Measurements from ENCODE around the gene MYL3.
A peak's percentile ranks its signal among the peaks of the same experiment; 100 is the strongest.

Gene MYL3

DNA sequence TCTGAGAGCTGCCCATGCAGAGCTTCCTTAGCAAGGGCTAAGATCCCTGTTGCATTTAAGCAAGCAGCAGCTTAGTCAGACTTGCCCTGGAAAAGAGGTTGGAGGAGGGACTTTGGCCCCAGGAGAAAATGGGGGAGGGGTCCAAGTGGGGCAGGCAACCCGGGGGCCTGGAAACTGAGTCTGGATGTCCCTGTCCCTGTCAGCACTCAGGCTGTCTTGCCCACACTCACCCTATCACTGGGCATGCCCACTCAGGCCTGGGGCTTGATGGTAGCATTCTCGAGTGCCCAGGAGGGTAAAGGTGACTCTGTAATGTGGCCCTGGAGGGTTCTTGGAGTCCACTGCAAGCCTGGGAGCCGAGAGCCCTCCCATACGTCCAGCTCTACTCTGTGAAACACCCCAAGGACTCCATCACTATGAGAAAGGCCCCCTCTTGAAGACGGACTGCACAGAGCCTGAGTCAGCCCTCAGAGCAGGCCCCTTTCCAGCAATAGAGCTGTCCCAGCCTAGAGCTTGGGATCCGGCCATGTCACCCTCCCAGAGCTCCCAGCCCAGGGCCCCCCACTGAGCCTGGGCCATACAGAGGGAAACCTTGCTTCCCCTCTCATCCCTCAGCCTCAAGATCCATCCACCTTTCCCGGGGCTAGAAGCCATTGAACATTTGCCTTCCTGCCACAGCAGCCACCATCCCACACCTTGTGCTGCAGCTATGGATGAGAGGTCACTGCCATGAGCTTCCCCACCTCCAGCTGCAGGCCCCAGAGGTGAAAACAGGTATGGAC lies 13.4 kb downstream of the MYL3 start:
- DNase-seq (ENCODE audit: low read depth) = no peak

DNA sequence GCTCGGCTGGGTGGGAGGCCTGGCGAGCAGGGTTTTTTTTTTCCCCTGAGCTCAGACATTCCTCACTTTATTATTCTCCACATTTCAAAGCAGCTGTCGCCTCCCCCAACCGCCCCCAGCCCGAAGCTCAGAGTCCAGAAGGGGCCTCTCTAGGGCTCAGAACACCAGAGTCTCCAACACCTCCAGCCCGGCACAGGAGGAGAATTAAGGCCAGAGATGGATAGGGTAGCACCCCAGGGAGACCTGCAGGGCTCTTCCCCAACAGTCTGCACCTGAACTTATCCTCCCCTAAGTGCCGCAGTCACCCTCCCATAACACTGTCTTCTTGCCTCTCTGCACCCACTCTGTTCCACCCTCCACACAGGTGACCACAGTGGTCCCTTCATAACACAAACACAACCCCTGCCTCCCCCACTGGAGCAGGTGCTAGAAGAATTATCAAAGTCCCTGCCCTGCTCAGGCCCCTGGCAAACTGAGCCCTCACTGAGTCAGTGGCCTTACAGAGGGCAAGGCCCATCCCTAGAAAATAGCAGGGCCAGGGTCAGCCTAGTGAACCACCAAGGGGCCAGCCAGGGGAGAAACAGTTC lies 14.1 kb downstream of the MYL3 start:
- no peak for DNase-seq (ENCODE audit: low read depth)

DNA sequence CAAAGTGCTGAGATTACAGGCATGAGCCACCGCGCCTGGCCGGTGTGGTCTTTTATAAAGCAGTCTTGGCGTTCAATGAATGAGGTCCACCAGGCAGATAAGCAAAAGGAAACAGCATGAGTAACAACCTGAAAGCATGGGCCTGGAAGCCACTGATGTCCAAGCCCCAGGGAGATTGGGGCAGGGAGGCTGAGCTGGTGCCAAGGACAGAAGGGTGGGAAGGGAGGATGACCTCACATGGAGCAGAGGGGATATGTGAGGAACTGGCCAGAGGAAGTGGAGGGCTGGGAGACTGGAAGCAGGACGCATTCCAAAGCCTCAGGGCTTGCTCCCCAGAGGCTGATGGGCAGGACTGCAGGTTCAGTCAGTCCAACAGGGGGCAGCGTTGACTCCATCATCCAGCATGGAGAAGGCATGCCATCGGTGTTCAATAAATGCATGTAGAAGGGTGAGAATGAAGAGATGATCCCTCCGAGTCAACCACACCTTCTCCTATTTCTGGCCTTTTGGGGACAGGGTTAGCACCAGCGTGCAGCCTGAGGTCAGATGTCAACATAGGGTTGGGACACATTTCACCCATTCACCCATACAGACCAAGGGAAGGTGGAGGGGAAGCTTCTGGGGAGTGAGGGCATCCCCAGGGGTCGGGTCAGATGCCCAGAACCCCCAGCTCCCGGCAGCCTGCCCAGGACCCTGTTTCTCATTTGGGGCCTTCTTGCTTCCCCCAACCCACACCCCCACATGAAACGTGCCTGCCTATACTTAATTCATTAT lies 14.8 kb downstream of the MYL3 start:
- DNase-seq (ENCODE audit: low read depth) = no peak

DNA sequence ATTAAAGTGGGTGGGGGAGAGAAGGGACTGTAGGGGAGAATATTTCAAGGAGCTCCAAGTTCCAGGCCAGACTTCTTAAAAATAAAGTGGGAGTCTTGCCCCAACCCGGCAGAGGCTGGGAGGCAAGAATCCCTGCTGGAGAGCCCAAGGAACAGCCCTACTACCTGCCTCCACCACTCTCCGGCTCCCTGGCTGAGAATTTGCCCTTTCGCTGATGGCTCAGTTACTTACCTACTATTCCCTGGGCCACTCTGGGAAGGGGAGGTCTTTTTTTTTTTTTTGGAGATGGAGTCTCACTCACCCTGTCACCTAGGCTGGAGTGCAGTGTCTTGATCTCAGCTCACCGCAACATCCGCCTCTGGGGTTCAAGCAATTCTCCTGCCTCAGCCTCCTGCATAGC lies 15.5 kb downstream of the MYL3 start:
- no peak for DNase-seq (ENCODE audit: low read depth)

DNA sequence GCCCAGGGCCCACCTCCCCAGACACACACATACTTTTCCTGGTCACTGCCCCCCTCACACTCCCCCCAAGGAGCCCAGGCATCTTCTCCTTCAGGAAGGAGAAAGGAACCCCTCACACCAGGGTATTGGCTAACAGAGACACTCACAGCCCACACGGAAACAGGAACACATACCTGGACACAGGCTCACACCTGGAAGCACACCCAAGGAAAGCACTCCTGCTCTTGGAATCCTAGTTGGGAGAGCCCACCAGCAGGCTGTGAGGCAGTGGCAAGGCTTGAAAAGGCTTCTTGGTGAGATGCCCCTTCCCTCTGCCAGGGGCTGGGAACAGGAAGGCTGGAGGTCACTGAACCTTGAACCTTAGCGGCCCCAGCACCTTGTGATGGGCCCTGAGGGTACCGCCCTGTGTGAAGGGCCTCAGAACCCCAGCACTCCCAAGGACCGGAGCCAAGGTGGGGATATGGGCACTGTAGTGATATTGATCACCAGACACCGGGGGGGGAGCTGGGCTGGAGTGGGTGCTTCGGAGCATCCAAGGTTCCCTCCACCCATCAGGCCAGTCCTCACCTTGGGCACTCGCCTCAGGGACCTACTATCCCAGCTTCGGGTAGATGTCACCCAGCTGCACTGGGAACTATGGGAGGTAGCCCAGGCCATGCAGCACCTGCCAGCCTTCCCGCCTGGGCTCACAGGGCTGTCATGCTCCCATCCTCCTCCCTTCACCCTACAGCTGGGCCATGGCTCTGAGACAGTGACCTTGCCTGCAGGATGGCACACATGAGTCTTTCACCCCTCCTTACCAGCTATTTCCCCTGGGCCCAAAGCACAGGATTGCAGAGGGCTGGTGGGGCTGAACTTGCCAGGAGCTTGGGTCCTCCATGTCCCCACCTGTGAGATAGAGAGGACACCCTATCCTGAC lies 16.4 kb downstream of the MYL3 start:
- DNase-seq (ENCODE audit: low read depth) = no peak

DNA sequence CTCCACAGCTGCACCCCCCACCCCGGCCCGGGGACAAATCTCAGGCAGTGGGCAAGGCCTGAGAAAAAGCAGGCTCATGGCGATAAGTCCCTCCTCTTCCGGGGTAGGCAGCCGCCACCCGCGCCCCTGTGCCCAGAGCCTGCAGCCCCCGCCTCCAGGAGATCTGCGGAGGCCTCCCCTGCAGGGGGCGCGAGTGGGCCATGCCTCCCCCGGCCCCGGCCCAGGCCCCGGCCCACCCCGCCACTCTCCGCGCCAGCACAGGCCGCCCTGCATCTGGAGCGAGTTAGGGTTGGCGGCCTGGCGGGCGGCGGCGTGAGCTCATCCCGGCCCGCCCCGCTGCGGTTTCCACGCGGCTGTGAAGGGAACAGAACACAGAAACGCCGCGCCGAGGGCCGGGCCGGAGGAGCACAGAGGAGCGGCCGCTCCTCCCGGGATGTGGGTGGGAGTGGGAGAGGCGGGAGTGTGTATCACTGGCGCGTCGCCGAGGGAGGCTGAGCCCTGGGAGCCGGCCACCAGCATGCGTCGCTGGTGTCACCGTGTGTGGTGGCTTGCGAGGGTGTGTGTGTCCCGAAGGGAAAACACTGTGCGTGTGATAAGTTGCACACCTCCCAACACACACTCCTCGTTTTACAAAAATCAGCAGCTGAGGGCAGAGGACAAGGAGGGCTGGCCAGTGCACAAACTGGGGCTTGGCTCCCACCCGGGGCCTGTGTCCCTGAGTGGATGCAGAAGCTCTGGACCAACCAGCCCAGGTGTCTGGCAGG lies 17.2 kb downstream of the MYL3 start:
- DNase-seq (ENCODE audit: low read depth) = peak; percentile 60

DNA sequence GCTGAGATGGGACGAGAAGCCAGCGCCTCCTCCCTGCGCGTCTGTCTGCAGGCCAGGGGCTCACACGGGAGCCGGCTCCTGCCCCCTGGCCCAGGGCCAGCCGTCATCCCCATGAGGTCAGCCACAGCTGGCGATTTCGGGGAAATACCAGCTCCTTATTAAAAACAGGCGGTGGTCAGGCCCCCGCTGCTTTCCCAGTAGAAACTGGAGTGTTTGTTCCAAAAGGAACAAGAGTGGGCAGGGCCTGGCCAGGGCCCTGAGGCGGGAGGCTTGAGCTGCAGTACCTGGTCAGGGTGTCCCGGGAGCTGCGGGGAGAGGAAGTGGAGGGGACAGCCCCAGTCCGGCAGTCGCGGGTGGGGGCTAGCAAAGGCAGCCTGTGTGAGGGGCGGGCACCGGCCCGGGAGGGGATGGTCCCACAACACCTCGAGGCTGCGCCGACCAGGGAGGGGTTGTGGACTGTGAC lies 17.8 kb downstream of the MYL3 start:
- no peak for DNase-seq (ENCODE audit: low read depth)

DNA sequence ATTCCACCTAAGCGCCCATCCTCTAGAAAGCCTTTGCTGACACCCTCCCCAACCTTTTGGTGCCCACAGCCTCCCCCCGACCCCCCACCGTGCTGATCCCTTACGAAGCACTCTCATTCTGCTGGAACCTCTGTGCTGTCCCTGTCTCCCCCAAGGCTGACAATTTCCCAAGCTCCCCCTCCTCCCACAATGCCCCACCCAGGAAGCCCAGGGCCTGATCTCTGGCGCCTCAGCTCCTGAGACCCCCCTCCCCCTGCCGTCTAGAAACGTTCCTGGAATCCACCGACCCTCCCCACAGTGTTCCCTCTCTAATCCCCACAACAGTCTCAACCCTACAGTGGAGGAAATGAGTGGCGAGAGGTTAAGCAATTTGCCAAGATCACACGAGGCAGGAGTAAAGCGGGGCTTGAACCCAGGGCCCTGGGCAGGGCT lies 18.3 kb downstream of the MYL3 start:
- no peak for DNase-seq (ENCODE audit: low read depth)

DNA sequence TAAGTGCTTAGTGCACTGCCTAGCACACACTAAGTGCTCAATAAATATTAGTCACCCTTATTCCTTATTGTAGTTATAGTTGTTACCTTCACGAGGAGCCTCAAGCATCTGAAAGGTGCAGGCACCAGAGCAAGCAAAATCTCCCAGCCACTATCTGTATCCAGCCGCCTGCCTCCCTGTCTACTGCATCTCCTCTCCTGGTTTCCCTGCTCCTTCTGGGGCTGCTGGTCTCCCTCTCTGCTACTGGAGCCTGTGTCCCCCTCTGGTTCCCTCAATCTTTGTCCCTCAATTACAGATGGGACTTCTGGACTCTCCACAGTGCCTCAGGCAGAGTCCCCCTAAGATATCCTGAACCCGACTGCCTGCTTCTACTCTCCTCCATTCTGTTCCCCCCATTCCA lies 18.8 kb downstream of the MYL3 start:
- no peak for DNase-seq (ENCODE audit: low read depth)

DNA sequence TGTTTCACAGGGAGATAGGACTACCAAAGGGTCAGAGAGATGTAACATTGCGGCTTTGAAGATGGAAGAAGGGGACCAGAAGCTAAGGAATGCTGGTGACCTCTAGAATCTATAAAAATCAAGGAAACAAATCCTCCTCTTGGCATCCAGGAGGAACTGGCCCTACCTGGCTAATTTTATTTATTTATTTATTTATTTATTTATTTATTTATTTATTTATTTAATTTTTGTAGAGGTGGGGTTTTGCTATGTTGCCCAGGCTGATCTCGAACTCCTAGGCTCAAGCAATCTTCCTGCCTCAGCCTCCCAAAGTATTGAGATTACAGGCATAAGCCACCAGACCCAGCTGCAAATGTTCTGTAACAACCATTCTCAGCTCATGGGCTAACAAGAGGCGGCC lies 19.7 kb downstream of the MYL3 start:
- no peak for DNase-seq (ENCODE audit: low read depth)

DNA sequence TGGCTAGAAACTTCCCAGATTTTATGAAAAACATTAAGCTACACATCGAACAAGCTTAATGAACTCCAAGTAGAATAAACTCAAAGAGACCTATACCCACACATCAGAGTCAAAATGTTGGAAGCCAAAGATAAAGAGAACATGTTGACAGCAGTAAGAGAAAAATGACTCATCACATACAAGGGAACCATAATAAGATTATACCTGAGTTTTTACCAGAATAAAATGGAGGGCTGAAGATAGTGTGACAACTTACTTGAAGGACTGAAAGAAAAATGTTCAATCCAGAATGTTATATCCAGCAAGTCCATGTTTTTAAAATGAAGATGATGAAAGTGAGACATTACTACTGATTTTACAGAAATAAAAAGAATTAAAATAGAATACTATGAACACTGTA lies 22.8 kb downstream of the MYL3 start:
- no peak for DNase-seq (ENCODE audit: low read depth)

DNA sequence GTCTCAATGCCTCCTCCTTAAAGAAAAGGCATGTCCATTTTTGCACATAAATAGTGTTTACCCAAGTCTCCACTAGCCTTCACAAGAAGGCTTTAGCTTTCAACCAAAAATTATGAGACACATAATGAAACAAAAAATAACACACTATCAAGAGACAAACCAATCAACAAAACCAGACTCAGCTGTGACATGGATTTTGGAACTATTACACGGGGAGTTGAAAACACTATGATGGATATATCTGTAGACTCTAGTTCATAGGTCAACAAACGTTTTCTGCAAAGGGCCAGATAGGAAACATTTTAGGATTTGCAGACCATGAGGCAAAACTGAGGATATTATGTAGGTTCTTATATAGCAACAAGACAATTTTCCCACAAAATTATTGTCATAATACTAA lies 24.9 kb downstream of the MYL3 start:
- no peak for DNase-seq (ENCODE audit: low read depth)

DNA sequence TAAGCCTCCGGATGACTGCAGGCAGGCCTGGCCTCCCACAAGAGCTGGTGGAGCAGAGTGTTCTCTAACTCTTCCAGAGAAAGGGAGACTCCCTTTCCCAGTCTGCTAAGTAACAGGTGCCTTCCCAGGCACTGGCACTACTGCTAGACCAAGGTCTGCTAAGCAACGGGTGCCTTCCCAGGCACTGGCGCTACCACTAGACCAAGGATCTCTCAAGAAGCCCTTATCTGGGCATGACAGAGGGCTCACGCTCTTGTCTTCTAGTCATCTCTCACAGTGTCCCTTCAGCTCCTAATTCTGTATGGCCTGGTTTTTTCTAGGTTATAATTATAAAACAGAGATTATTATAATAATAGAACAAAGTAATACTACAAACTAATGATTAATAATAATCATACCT lies 27.8 kb downstream of the MYL3 start:
- DNase-seq (ENCODE audit: low read depth) = no peak

DNA sequence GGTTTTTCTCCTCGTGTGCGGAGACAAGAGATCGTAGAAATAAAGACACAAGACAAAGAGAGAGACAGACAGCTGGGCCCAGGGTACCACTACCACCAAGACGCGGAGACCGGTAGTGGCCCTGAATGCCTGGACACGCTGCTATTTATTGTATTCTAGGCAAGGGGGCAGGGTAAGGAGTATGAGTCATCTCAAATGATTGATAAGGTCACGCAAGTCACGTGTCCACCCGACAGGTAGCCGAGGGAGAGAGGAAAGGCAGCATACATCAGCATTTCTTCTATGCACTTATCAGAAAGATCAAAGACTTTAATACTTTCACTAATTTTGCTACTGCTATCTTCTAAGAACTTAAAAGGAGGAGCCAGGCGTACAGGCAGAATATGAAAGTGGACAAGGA lies 28.2 kb downstream of the MYL3 start:
- DNase-seq (ENCODE audit: low read depth) = no peak

DNA sequence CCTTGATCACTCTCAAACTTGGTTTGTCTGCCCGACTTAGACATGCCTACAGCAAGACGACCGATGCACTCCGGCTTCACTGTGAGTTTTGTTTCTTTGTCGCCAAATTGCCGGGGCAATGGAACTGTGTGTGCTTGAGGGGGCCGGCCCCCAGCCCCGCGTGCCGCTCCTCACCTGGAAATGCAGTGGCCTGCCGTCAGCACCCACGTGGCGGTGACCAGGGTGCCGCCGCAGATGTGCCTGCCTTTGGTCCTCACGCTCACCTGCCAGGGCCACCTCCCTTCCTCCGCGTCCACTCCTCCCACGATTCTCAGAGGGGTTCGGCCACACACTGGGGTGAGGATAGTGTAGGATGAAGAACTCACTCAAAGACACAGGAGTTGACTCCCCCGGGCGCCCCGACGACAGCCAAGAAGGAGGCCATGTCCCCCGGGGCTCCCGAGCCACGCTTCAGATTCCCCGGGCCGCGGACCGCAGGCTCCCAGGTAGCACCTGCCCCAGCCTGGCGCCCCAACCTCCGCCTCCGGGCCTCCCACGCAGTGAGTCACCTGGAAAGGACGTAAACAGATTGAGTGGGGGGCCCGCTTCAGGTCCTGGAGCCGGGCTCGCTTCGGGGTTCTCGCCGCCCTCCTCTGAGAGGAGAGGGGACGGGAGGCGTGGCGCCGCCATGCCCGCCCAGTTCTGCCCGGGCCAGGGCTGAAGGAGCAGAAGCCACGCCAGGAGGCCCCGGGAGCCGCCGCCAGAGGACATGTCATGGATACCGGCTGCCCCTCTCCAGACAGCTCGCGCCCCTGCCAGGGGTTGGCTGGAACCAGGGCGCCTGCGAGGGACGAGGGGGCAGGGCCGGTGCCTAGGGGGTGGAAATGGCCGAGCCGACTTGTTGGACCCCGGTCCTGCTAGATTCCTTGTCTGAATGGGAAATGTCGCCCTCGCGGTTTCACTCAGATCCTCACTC lies 29.6 kb downstream of the MYL3 start:
- DNase-seq (ENCODE audit: low read depth) = no peak

DNA sequence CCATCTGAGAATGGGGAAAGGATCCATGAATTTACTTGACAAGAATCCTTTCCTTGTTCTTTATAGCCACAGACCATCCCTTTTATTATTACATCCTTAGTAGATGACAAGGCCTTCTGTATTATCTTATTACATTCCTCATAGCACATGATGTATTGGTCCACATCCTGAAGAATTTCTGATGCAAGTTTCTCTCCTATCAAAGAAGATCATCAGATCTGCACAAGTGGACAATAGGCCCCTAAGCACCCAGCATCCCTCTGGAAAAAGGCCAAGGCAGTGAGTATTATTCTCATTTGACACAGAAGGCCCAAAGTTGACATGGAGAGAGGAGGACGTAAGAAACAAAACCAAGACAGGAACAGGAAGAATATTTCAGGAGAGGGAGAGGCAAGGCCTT lies 31.4 kb downstream of the MYL3 start:
- DNase-seq (ENCODE audit: low read depth) = no peak

DNA sequence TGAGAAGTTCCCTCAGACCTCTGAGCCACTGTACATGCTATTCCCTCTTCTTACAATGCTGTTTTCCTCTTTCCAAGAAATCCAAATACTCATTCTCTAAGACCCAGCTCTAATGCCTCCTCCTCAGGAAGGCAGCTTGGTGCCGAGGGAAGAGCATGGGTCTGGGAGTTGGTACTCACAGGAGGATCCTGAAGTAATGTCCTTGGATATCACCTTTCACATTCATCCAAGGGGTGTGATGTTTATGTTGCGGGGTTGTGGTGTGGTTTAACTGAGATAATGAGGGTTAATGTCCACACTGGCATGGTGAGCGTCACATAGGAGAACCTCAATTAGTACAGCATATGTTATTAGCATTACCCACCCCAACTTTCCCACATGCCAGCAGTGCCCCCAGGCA lies 31.9 kb downstream of the MYL3 start:
- DNase-seq (ENCODE audit: low read depth) = no peak

DNA sequence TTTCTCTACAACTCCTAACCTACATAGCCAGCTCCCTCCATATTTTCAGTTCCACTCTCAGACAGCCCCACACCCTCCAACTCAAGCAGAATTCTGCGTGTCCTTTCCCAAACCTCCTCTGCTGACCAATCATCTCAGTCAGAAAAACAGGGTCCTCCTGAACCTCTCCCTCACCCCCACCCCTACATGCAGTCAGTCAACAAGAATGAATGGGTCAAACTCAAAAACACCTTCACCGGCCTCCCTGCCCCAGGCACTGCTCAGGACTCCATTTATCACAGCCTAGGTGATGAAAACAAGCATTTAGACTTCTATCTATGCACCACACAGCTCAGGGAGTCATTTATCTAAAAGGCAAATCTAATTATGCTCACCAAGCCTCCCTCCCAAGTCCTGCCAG lies 32.4 kb downstream of the MYL3 start:
- DNase-seq (ENCODE audit: low read depth) = no peak

DNA sequence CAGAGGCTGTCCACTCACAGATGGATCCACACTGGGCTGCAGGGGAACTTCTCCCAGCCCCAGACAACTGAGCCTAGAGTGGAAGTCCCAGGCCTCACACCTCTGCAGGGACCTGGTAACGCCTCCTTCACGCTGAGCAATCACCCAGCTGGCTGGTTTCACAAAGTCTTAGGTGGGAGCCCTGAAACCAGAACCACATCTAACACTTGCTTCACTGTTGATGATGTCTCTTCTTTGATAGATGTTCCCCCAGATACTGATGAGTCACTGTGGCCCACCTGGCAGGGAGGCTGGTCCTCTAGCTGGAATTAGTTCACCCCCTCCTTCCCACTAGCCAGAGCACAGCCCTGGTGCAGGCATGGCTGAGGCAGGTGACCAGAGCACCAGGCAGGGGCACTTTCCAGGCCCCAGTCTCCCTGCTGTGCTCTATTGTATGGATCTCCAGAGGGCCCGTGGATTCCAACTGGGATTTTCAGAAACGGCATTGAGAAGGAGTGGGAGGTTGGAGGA lies 33.5 kb downstream of the MYL3 start:
- no peak for DNase-seq (ENCODE audit: low read depth)

DNA sequence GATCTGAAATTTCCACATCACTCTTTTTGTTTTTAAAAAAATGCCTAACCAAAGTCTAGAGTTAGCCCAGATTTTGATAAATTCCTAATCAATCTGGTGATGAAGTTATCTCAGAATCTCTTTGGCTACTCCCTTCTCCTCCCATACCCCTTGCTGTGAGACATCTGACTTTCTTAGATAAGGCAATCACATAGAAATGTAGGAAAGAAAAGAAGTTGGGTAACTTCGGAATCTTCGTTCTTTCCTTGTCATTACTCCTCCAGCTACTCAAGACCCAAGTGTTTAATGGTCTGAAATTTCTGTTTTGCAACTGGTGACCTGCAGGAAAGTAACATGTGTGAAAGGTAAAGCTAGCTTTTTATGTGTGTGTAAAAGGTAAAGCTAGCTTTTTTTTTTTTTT lies 37.8 kb downstream of the MYL3 start:
- no peak for DNase-seq (ENCODE audit: low read depth)

Data from stimulated activated CD4-positive, alpha-beta T cell treated with anti-CD3 and anti-CD28 coated beads, Interleukin-2, amount 100 ng/mL, for 4 hours (primary cell).